ENCODE results near the gene CDK11A. TPM values are rescaled to one million over a fixed set of nuclear protein-coding genes. Genes with fewer than 3 reads are reported as not detected.

Gene CDK11A
- total RNA-seq, 1 experiment from 2014 or later, result 56.1 TPM

GRCh38 chr1:1770102-1770501 is 45.9 kb upstream of the CDK11A start:
- no peak for TF ChIP-seq EZH2 (IDR thresholded peaks at IDR 0.05; ENCODE audit: borderline replicate concordance, low read depth, low read length, poor library complexity, severe bottlenecking)
- TF ChIP-seq CTCF (conservative IDR thresholded peaks at IDR 0.05; ENCODE audit: low read depth, low read length), result no peak
- no peak for DNase-seq (ENCODE audit: low spot score)
- Histone ChIP-seq H3K27me3 (replicated peaks; ENCODE audit: insufficient read depth, low read depth, low read length, poor library complexity) (no peaks in the 10 kb centered on the region), H3K9me3 (ENCODE audit: low read depth, low read length, poor library complexity, severe bottlenecking) (peaks cover 13% of the 10 kb centered on the region), H3K4me3 (ENCODE audit: low read depth, low read length, poor library complexity, severe bottlenecking) (no peak overlapping the region), H3K36me3 (ENCODE audit: insufficient read depth, low read length, poor library complexity, severe bottlenecking) (peaks cover 23% of the 10 kb centered on the region), H3K4me1 (ENCODE audit: insufficient read depth, low read length, poor library complexity, severe bottlenecking) (no peaks in the 10 kb centered on the region), H3K27ac (ENCODE audit: low read depth, low read length, poor library complexity, severe bottlenecking) (no peak overlapping the region)
- intact Hi-C loops (cut with micrococcal nuclease; ENCODE audit: unreplicated experiment), result no loop called here
- ChIA-PET POLR2A (ENCODE audit: low non-redundant PET) (no interaction called here), CTCF (no interaction called here)
- no TSS peak for BruUV-seq (replicated peaks)

GRCh38 chr1:1768249-1768992 is 44.3 kb upstream of the CDK11A start:
- Histone ChIP-seq H3K36me3 (ENCODE audit: insufficient read depth, low read length, poor library complexity, severe bottlenecking) (peaks cover 26% of the 10 kb centered on the region), H3K4me3 (ENCODE audit: low read depth, low read length, poor library complexity, severe bottlenecking) (no peak overlapping the region), H3K27ac (ENCODE audit: low read depth, low read length, poor library complexity, severe bottlenecking) (no peak overlapping the region), H3K9me3 (ENCODE audit: low read depth, low read length, poor library complexity, severe bottlenecking) (peaks cover 13% of the 10 kb centered on the region), H3K27me3 (replicated peaks; ENCODE audit: insufficient read depth, low read depth, low read length, poor library complexity) (no peaks in the 10 kb centered on the region), H3K4me1 (ENCODE audit: insufficient read depth, low read length, poor library complexity, severe bottlenecking) (no peaks in the 10 kb centered on the region)
- POLR2A ChIA-PET (ENCODE audit: low non-redundant PET), result no interaction called here
- intact Hi-C loops (cut with micrococcal nuclease; ENCODE audit: unreplicated experiment), result no loop called here
- no peak for TF ChIP-seq CTCF (conservative IDR thresholded peaks at IDR 0.05; ENCODE audit: low read depth, low read length)
- no peak for TF ChIP-seq EZH2 (IDR thresholded peaks at IDR 0.05; ENCODE audit: borderline replicate concordance, low read depth, low read length, poor library complexity, severe bottlenecking)
- BruUV-seq (replicated peaks), result no TSS peak
- CTCF ChIA-PET, result no interaction called here
- no peak for DNase-seq (ENCODE audit: low spot score)

GRCh38 chr1:1764876-1765470 is 40.8 kb upstream of the CDK11A start:
- intact Hi-C loops (cut with micrococcal nuclease; ENCODE audit: unreplicated experiment), result no loop called here
- no peaks in the 10 kb centered on the region for H3K27me3 ChIP-seq (replicated peaks; ENCODE audit: insufficient read depth, low read depth, low read length, poor library complexity)
- peaks cover 26% of the 10 kb centered on the region for H3K36me3 ChIP-seq (ENCODE audit: insufficient read depth, low read length, poor library complexity, severe bottlenecking)
- no TSS peak for BruUV-seq (replicated peaks)
- no peak for DNase-seq (ENCODE audit: low spot score)
- POLR2A ChIA-PET (ENCODE audit: low non-redundant PET), result no interaction called here
- no peaks in the 10 kb centered on the region for H3K9me3 ChIP-seq (ENCODE audit: low read depth, low read length, poor library complexity, severe bottlenecking)
- no peaks in the 10 kb centered on the region for H3K4me1 ChIP-seq (ENCODE audit: insufficient read depth, low read length, poor library complexity, severe bottlenecking)
- H3K4me3 ChIP-seq (ENCODE audit: low read depth, low read length, poor library complexity, severe bottlenecking), result no peak overlapping the region
- TF ChIP-seq EZH2 (IDR thresholded peaks at IDR 0.05; ENCODE audit: borderline replicate concordance, low read depth, low read length, poor library complexity, severe bottlenecking) (no peak), CTCF (conservative IDR thresholded peaks at IDR 0.05; ENCODE audit: low read depth, low read length) (no peak)
- CTCF ChIA-PET, result no interaction called here
- H3K27ac ChIP-seq (ENCODE audit: low read depth, low read length, poor library complexity, severe bottlenecking), result no peak overlapping the region
